PC-9 (cell line): ENCODE results near the gene AEN.

Experiments
- CTCF ChIP-seq: fragments of 200-600 bp; sonication (generic); conservative IDR thresholded peaks from 2 replicates; pipeline ENCODE4 v1.6.1; 2017; ENCODE audit warnings: mixed run types, antibody characterized with exemption, mild to moderate bottlenecking, moderate library complexity
- EZH2 ChIP-seq: fragments of 200-600 bp; sonication (generic); IDR thresholded peaks from 2 replicates; pipeline ENCODE4 v1.8.0; 2017; ENCODE audit warnings: antibody characterized with exemption, low read depth

GRCh38 chr15:88649286-88649733, 28.2 kb downstream of the AEN start:
- TF ChIP-seq CTCF (no peak), EZH2 (no peak)
